K562 (cell line): Measurements from ENCODE around the gene RIMKLA. TPM values are rescaled to one million over a fixed set of nuclear protein-coding genes. Genes with fewer than 3 reads are reported as not detected.

Experiments used
- ATAC-seq: fragments of 200-7000 bp; cut with Tn5 transposase; 3 replicates; pipeline ENCODE4 v1.9.1; 2020; ENCODE audit warnings: moderate library complexity
- BruUV-seq: library from RNA; stranded (reverse); fragments of 400-500 nt; replicated peaks from 2 replicates; lab custom pipeline; 2021; lab: Mats Ljungman, UMichigan
- CTCF ChIA-PET: fragments of 300-600 bp; formaldehyde crosslinking; extraction: SDS; loops from one replicate; lab custom pipeline; 2021; ENCODE audit warnings: low intra/inter-chr PET ratio; lab: Yijun Ruan, JAX
- POLR2A ChIA-PET: fragments of 300-600, 350-650 bp; sonication (Branson Sonifier 250); formaldehyde crosslinking; extraction: SDS; loops from one replicate; lab custom pipeline; 2021; ENCODE audit warnings: antibody characterized with exemption, inconsistent platforms; lab: Yijun Ruan, JAX
- DNase-seq, 4 experiments: peaks; one replicate each; pipeline versions ENCODE4 v3.0.0 to v3.0.0-alpha.2; 2011 to 2018; ENCODE audit warnings: low spot score in 3 of 4, mixed read lengths in 3 of 4; ENCODE audit errors: extremely low read depth in 1 of 4
- FAIRE-seq: peaks from 2 replicates; lab custom pipeline; 2011; peaks lifted over from hg19 to GRCh38; lab: Jason Lieb, UNC
- H2AFZ ChIP-seq: 2 replicates; pipeline ENCODE4 v1.6.0; 2011; ENCODE audit warnings: low read depth, low read length, control low read depth, inconsistent platforms
- H3K27ac ChIP-seq: fragments of 200-600 bp; 3 replicates; pipeline ENCODE4 v1.8.0; 2011; ENCODE audit warnings: low read depth, mild to moderate bottlenecking, control low read depth, inconsistent platforms, low read length, moderate library complexity, mixed read lengths; ENCODE audit errors: extremely low read depth
- H3K27me3 ChIP-seq, 2 experiments: fragments of 300-600 bp in 1 of 2; 2 replicates in 1 of 2; 3 replicates in 1 of 2; pipeline versions ENCODE4 v1.6.0 to v1.8.0; 2011; ENCODE audit warnings: inconsistent platforms in 2 of 2, low read length in 2 of 2, mild to moderate bottlenecking in 1 of 2, mixed read lengths in 1 of 2, moderate library complexity in 1 of 2; ENCODE audit not compliant: control insufficient read depth in 2 of 2, insufficient read depth in 2 of 2
- H3K36me3 ChIP-seq: fragments of 300-600 bp; 3 replicates; pipeline ENCODE4 v1.8.0; 2011; ENCODE audit warnings: mild to moderate bottlenecking, low read length, inconsistent platforms; ENCODE audit not compliant: control insufficient read depth, insufficient read depth
- H3K4me1 ChIP-seq, 2 experiments: fragments of 200-600 bp in 1 of 2; replicated peaks in 1 of 2; 2 replicates in 1 of 2; 3 replicates in 1 of 2; pipeline versions ENCODE4 v1.5.1 to v1.8.0; 2011; ENCODE audit warnings: inconsistent platforms in 2 of 2, low read length in 2 of 2, mild to moderate bottlenecking in 1 of 2, mixed read lengths in 1 of 2, moderate library complexity in 1 of 2; ENCODE audit not compliant: control insufficient read depth in 2 of 2, insufficient read depth in 2 of 2
- H3K4me2 ChIP-seq: 2 replicates; pipeline ENCODE4 v1.6.1; 2011; ENCODE audit warnings: low read length, control low read depth, inconsistent platforms, mixed read lengths; ENCODE audit not compliant: insufficient read depth
- H3K4me3 ChIP-seq: fragments of 200-600 bp; sonication (generic), shearing (Covaris generic); 2 replicates; pipeline ENCODE4 v1.5.1; 2016; ENCODE audit warnings: control low read depth, inconsistent platforms
- H3K79me2 ChIP-seq: fragments of 200-600 bp; 3 replicates; pipeline ENCODE4 v1.8.0; 2011; ENCODE audit warnings: low read length, inconsistent platforms; ENCODE audit not compliant: control insufficient read depth, insufficient read depth
- H3K9ac ChIP-seq, 2 experiments: 2 replicates each; pipeline versions ENCODE4 v1.6.0 to v1.6.1; 2011; ENCODE audit warnings: low read depth in 2 of 2, low read length in 2 of 2, control low read depth in 1 of 2, inconsistent platforms in 1 of 2, mild to moderate bottlenecking in 1 of 2, mixed read lengths in 1 of 2; ENCODE audit not compliant: insufficient read depth in 1 of 2
- H3K9me1 ChIP-seq: one replicate; pipeline ENCODE4 v1.6.0; 2011; ENCODE audit warnings: inconsistent platforms, mild to moderate bottlenecking, low read length, moderate library complexity; ENCODE audit not compliant: control insufficient read depth, insufficient read depth
- H3K9me3 ChIP-seq: replicated peaks from 2 replicates; pipeline ENCODE4 v1.5.1; 2011; ENCODE audit warnings: low read depth, low read length, inconsistent platforms; ENCODE audit not compliant: control insufficient read depth, insufficient read depth
- H4K20me1 ChIP-seq: replicated peaks from 2 replicates; pipeline ENCODE4 v1.6.1; 2011; ENCODE audit warnings: low read length, inconsistent platforms, mixed read lengths; ENCODE audit not compliant: control insufficient read depth, insufficient read depth
- CHCHD3 ChIP-seq: fragments of 250-450 bp; sonication (Bioruptor Pico); IDR thresholded peaks from 2 replicates; pipeline ENCODE4 v2.1.2; 2022; ENCODE audit warnings: mild to moderate bottlenecking
- IRF9 ChIP-seq: fragments of 450-650 bp; IDR thresholded peaks from 2 replicates; pipeline ENCODE4 v1.6.1; 2016; ENCODE audit warnings: missing biosample characterization, missing genetic modification characterization
- MAZ ChIP-seq, 2 experiments: fragments of 450-650 bp in 1 of 2; sonication (generic) in 1 of 2; formaldehyde crosslinking; IDR thresholded peaks in 1 of 2; conservative IDR thresholded peaks in 1 of 2; 2 replicates each; pipeline versions ENCODE4 v1.4.0 to v1.5.0; 2020; ENCODE audit warnings: mild to moderate bottlenecking in 1 of 2, missing genetic modification reagents in 1 of 2
- MIER1 ChIP-seq: fragments of 450-650 bp; IDR thresholded peaks from 2 replicates; pipeline ENCODE4 v1.6.1; 2016; ENCODE audit warnings: antibody characterized with exemption, mild to moderate bottlenecking, low read depth
- MYBL2 ChIP-seq, 2 experiments: fragments of 450-650 bp in 1 of 2; sonication (generic) in 1 of 2; formaldehyde crosslinking in 1 of 2; IDR thresholded peaks; 2 replicates each; pipeline versions ENCODE4 v1.6.1 to v1.8.1; 2017 to 2022; ENCODE audit warnings: borderline replicate concordance in 1 of 2, inconsistent platforms in 1 of 2, low read depth in 1 of 2, mild to moderate bottlenecking in 1 of 2, missing genetic modification reagents in 1 of 2, moderate library complexity in 1 of 2
- SMARCC2 ChIP-seq: fragments of 450-650 bp; IDR thresholded peaks from 2 replicates; pipeline ENCODE4 v1.6.1; 2017; ENCODE audit warnings: antibody characterized with exemption, moderate library complexity, mild to moderate bottlenecking, low read depth
- TCFL5 ChIP-seq: fragments of 250-450 bp; sonication (Bioruptor Pico); conservative IDR thresholded peaks from 2 replicates; pipeline ENCODE4 v1.6.1; 2021; ENCODE audit warnings: mild to moderate bottlenecking, moderate library complexity, matching md5 sums
- TEAD1 ChIP-seq, 2 experiments: fragments of 450-650 bp in 1 of 2; sonication (generic) in 1 of 2; formaldehyde crosslinking; IDR thresholded peaks; 2 replicates each; pipeline versions ENCODE4 v1.4.0 to v1.8.0; 2020 to 2022; ENCODE audit warnings: mild to moderate bottlenecking in 2 of 2, missing genetic modification reagents in 1 of 2
- WGBS: fragments of 100-300 bp; shearing (Covaris generic); methylation state at CpG from one replicate; pipeline ENCODE4 v1.1.6; 2016; ENCODE audit warnings: low coverage, mixed read lengths; ENCODE audit not compliant: insufficient coverage; ENCODE audit errors: missing lambda C conversion rate; 5-methylcytosine and 5-hydroxymethylcytosine counted together
- in situ Hi-C: fragments of 300-500 bp; cut with MboI; formaldehyde crosslinking; loops from 4 replicates; pipeline ENCODE4 v1.15.0; 2018; ENCODE audit warnings: inconsistent platforms, mixed read lengths
- intact Hi-C: fragments of 100-400 bp; cut with micrococcal nuclease; formaldehyde crosslinking; loops from 2 replicates; pipeline ENCODE4 v1.14.2; 2022
- polyA plus RNA-seq, 8 experiments: library from polyadenylated mRNA; depleted of rRNA in 4 of 8; stranded (reverse) in 5 of 8; unstranded in 3 of 8; fragments of >200 nt; fragmentation: Nextera tagmentation in 2 of 8; fragmentation: Illumina TruSeq in 1 of 8; extraction: Ambion mirVana in 2 of 8; extraction: Trizol in 1 of 8; gene quantifications; 2 replicates each; pipeline versions ENCODE4 v1.2.1 to v1.2.3, GENCODE V29; 2011 to 2014; ENCODE audit warnings: inconsistent platforms in 1 of 8, missing spikeins in 1 of 8
- total RNA-seq, 7 experiments: library from RNA; depleted of rRNA in 6 of 7; stranded (reverse); fragments of >200 nt in 6 of 7; fragmentation: Illumina TruSeq in 2 of 7; extraction: Trizol in 2 of 7; gene quantifications; 2 replicates each; pipeline versions ENCODE4 v1.2.1 to v1.2.3, GENCODE V29; 2011 to 2021; ENCODE audit warnings: low replicate concordance in 1 of 7

Gene RIMKLA
- total and polyA plus RNA-seq, 9 of the 15 experiments (the other 6 are each of a cell fraction or from before 2014, with no cell fraction given) = 0.02 TPM; not detected in 8

GRCh38 chr1:42466030-42466429 is 85.4 kb downstream of the RIMKLA start:
- 3% methylated on average over 2 of the region's 2 CpGs for WGBS
- Histone ChIP-seq H3K9ac (no peak overlapping the region), H3K4me3 (no peak overlapping the region), H4K20me1 (no peaks in the 10 kb centered on the region; the same call in 1 of the 2 replicates), H3K79me2 (no peaks in the 10 kb centered on the region), H3K36me3 (no peaks in the 10 kb centered on the region), H2AFZ (no peak overlapping the region), H3K27ac (no peak overlapping the region), H3K4me1 (no peaks in the 10 kb centered on the region), H3K4me2 (no peak overlapping the region), H3K9me1 (no peaks in the 10 kb centered on the region), H3K27me3 (peaks cover 5 to 10% of the 10 kb centered on the region in 2 experiments; a peak in 2 of 5 replicates), H3K9me3 (no peaks in the 10 kb centered on the region)
- POLR2A ChIA-PET = interaction anchor here (0.6 to 1.0 kb wide), 2 partner anchors 117 to 793 kb away, joined by 3 read pairs; no protein-coding TSS in a partner anchor
- DNase-seq (no peak), FAIRE-seq (no peak), ATAC-seq (no peak)
- no TSS peak for BruUV-seq
- intact Hi-C loops = no loop called here
- CTCF ChIA-PET = interaction anchor here (0.7 kb wide), 1 partner anchor 265 kb away, joined by 3 read pairs; no protein-coding TSS in a partner anchor
- in situ Hi-C loops = no loop called here
- no peak for TF ChIP-seq MAZ (CRISPR knock-in tag; conservative IDR thresholded peaks at IDR 0.05 in 1 of 2, IDR thresholded peaks at IDR 0.05 in 1 of 2)
- no peak for TF ChIP-seq IRF9 (tag)
- TF ChIP-seq CHCHD3 (CRISPR knock-in tag) = no peak
- no peak for TF ChIP-seq MIER1
- no peak for TF ChIP-seq TCFL5 (CRISPR knock-in tag)
- TF ChIP-seq SMARCC2 = no peak
- no peak for TF ChIP-seq TEAD1 (CRISPR knock-in tag; IDR thresholded peaks at IDR 0.05)
- no peak for TF ChIP-seq MYBL2 (IDR thresholded peaks at IDR 0.05; ENCODE audit: low read depth)
- TF ChIP-seq MYBL2 (CRISPR knock-in tag; IDR thresholded peaks at IDR 0.05; ENCODE audit: borderline replicate concordance) = no peak
- TF ChIP-seq, all 486 proteins: peak for 0
